ENCODE measurements around the gene TRIML1. TPM values are rescaled to one million over a fixed set of nuclear protein-coding genes. Genes with fewer than 3 reads are reported as not detected.

Gene TRIML1
- total and polyA plus RNA-seq, 11 donors, result not detected

DNA sequence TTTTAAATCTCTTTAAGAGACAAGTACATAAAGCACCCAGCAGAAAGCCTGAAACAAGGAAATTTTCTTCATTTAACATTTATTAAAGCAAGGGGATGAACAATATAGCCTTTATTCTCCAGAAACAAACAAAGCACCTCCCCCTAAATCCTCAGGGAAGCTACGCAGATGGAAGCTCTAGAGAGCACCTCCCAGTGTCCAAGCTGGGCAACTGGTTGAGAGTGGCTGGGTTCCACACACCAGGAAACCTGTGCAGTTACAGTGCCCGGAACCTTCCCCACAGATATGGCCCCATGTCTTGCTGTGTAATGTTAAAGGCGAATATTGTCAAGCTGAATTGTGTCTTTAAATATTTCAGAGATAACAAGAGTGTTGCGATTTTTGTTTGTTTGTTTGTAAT lies 8.9 kb upstream of the TRIML1 start:
- WGBS, 4 donors, result 78 to 90% (median 84%) methylated on average over 4 of the region's 4 CpGs
- Histone ChIP-seq H3K27ac (no peak overlapping the region), H3K4me3 (no peak overlapping the region), H3K27me3 (no peaks in the 10 kb centered on the region), H3K9me3 (no peaks in the 10 kb centered on the region), H3K4me1 (no peaks in the 10 kb centered on the region), H3K36me3 (no peaks in the 10 kb centered on the region)
- ATAC-seq, result no peak
- DNase-seq, result no peak
- intact Hi-C loops (cut with DNase I), result no loop called here
- TF ChIP-seq POLR2A (IDR thresholded peaks at IDR 0.05), result no peak
- TF ChIP-seq, protein P1, sequence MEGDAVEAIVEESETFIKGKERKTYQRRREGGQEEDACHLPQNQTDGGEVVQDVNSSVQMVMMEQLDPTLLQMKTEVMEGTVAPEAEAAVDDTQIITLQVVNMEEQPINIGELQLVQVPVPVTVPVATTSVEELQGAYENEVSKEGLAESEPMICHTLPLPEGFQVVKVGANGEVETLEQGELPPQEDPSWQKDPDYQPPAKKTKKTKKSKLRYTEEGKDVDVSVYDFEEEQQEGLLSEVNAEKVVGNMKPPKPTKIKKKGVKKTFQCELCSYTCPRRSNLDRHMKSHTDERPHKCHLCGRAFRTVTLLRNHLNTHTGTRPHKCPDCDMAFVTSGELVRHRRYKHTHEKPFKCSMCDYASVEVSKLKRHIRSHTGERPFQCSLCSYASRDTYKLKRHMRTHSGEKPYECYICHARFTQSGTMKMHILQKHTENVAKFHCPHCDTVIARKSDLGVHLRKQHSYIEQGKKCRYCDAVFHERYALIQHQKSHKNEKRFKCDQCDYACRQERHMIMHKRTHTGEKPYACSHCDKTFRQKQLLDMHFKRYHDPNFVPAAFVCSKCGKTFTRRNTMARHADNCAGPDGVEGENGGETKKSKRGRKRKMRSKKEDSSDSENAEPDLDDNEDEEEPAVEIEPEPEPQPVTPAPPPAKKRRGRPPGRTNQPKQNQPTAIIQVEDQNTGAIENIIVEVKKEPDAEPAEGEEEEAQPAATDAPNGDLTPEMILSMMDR (IDR thresholded peaks at IDR 0.05), result no peak

DNA sequence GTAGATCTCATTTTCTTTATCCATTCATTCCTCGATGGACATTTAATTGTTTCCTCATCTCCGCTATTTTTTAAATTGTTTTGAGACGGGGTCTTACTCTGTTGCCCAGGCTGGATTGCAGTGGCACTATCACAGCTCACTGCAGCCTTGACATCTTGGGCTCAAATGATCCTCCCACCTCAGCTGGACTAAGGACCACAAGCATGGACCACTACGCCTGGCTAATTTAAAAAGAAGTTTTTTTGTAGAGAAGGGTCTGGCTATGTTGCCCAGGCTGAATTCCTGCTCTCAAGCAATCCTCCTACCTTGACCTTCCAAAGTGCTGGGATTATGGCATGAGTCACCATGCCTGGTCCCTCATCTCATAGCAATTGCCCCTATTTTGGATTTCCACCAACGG lies 7.0 kb upstream of the TRIML1 start:
- Histone ChIP-seq H3K36me3 (no peaks in the 10 kb centered on the region), H3K4me1 (no peaks in the 10 kb centered on the region), H3K9me3 (no peaks in the 10 kb centered on the region), H3K27me3 (no peaks in the 10 kb centered on the region), H3K27ac (no peak overlapping the region), H3K4me3 (no peak overlapping the region)
- TF ChIP-seq POLR2A (IDR thresholded peaks at IDR 0.05), result no peak
- TF ChIP-seq, protein P1 (IDR thresholded peaks at IDR 0.05), result no peak
- DNase-seq (no peak), ATAC-seq (no peak)
- WGBS, 4 donors, result 77 to 96% (median 86%) methylated on average over 5 of the region's 5 CpGs
- intact Hi-C loops (cut with DNase I), result no loop called here

DNA sequence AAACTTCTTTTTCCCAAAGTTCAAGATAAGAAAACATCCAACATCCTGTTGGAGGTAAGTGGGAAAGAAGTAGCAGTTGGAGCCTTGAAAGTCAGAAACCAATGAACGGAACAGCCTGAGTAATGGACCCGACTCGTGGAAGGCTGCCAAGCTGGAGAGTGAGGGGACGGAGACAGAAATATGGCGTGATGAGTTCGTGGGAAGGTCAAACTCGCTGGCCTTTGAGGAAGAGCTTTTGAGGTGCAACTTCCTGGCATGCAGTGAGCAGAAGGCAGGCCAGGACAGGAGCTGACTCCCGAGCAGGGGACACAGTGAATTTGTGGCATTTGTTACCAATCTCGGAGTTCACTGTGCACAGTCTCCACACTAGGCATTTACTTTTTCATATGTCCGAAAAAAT lies 1.0 kb upstream of the TRIML1 start:
- ATAC-seq (no peak), DNase-seq (peak in 1 of 5 donors; percentile 24)
- 41 to 57% (median 50%) methylated on average over 10 of the region's 10 CpGs for WGBS, 4 donors

DNA sequence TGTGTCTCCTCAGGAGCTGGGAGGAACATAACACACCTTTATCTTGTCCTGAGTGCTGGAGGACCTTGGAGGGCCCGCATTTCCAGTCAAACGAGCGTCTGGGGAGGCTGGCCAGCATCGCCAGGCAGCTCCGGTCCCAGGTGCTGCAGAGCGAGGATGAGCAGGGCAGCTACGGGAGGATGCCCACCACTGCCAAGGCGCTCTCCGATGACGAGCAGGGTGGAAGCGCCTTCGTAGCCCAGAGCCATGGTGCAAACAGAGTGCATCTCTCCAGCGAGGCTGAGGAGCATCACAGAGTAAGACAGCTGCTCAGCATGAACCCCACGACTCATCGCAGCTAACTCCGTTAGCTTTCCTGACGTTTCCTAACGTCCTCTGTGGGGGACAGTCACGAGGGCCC lies 430 bp downstream of the TRIML1 start:
- WGBS, 4 donors, result 82 to 92% (median 89%) methylated on average over 19 of the region's 19 CpGs
- Histone ChIP-seq H3K4me3 (no peak overlapping the region), H3K9me3 (no peaks in the 10 kb centered on the region), H3K27ac (no peak overlapping the region), H3K36me3 (no peaks in the 10 kb centered on the region), H3K4me1 (peaks cover 0 to 6% (median 0%) of the 10 kb centered on the region in 12 donors), H3K27me3 (peaks cover 0 to 5% (median 0%) of the 10 kb centered on the region in 9 donors)
- intact Hi-C loops (cut with DNase I), result no loop called here
- TF ChIP-seq, protein P1 (IDR thresholded peaks at IDR 0.05), result no peak
- TF ChIP-seq POLR2A (IDR thresholded peaks at IDR 0.05), result no peak
- ATAC-seq (no peak), DNase-seq (no peak)

More for the DNA sequence above, 1.0 kb upstream of the TRIML1 start:
- TF ChIP-seq POLR2A (IDR thresholded peaks at IDR 0.05), result no peak
- TF ChIP-seq, protein P1 (IDR thresholded peaks at IDR 0.05), result no peak
- H3K27me3 ChIP-seq, result peaks cover 0 to 5% (median 0%) of the 10 kb centered on the region in 9 donors
- no peaks in the 10 kb centered on the region for H3K36me3 ChIP-seq
- no peak overlapping the region for H3K27ac ChIP-seq
- H3K4me1 ChIP-seq, result peaks cover 0 to 6% (median 0%) of the 10 kb centered on the region in 12 donors
- no peak overlapping the region for H3K4me3 ChIP-seq
- intact Hi-C loops (cut with DNase I), result no loop called here
- H3K9me3 ChIP-seq, result no peaks in the 10 kb centered on the region
